ENCODE data around the gene ZNF37A. TPM values are rescaled to one million over a fixed set of nuclear protein-coding genes. Genes with fewer than 3 reads are reported as not detected.

ZNF37A gene
- total and polyA plus RNA-seq, 4 donors: 3.5 to 11.5 (median 4.4) TPM

GRCh38 chr10:38045129-38045528, 49.0 kb upstream of the ZNF37A start:
- Histone ChIP-seq H3K36me3 (ENCODE audit: control insufficient read depth in 4 of 4, insufficient read depth in 3 of 4, low read depth in 1 of 4, low read length in 3 of 4) (peaks cover 0 to 45% (median 33%) of the 10 kb centered on the region in 4 donors), H3K4me1 (ENCODE audit: control insufficient read depth in 4 of 4, insufficient read depth in 4 of 4, low read length in 3 of 4) (no peaks in the 10 kb centered on the region), H3K27me3 (ENCODE audit: control insufficient read depth in 4 of 4, insufficient read depth in 4 of 4, low read length in 3 of 4) (no peaks in the 10 kb centered on the region), H3K4me3 (ENCODE audit: low read depth in 1 of 3, low read length in 3 of 3) (peak overlapping the region in 1 of 3 donors; percentile 11), H3K9ac (ENCODE audit: low read depth in 1 of 2, low read length in 2 of 2) (no peak overlapping the region), H3K9me3 (ENCODE audit: control insufficient read depth in 4 of 4, low read length in 3 of 4) (peaks cover 0 to 4% (median 1%) of the 10 kb centered on the region in 4 donors), H3K27ac (ENCODE audit: low read depth in 1 of 2, low read length in 2 of 2) (no peak overlapping the region)
- TF ChIP-seq HNF4G (IDR thresholded peaks at IDR 0.05): no peak
- no peak for TF ChIP-seq ATF3 (IDR thresholded peaks at IDR 0.05)
- TF ChIP-seq NR2F2 (IDR thresholded peaks at IDR 0.05): no peak
- TF ChIP-seq ZBTB33 (IDR thresholded peaks at IDR 0.05): no peak
- TF ChIP-seq MAX (IDR thresholded peaks at IDR 0.05): no peak
- TF ChIP-seq SP1 (IDR thresholded peaks at IDR 0.05): no peak
- TF ChIP-seq RAD21 (IDR thresholded peaks at IDR 0.05): no peak
- no peak for TF ChIP-seq HNF4A (conservative IDR thresholded peaks at IDR 0.05)
- no peak for TF ChIP-seq CTCF (IDR thresholded peaks at IDR 0.05; ENCODE audit: low read depth, low read length, missing input control)
- no peak for TF ChIP-seq FOXA2 (IDR thresholded peaks at IDR 0.05)
- TF ChIP-seq TAF1 (conservative IDR thresholded peaks at IDR 0.05): no peak
- no peak for TF ChIP-seq YY1 (IDR thresholded peaks at IDR 0.05)
- WGBS: 50% methylated on average over 2 of the region's 2 CpGs
- DNase-seq (ENCODE audit: low spot score): no peak

GRCh38 chr10:38047666-38048065, 46.5 kb upstream of the ZNF37A start:
- no peak for DNase-seq (ENCODE audit: low spot score)
- Histone ChIP-seq H3K36me3 (ENCODE audit: control insufficient read depth in 4 of 4, insufficient read depth in 3 of 4, low read depth in 1 of 4, low read length in 3 of 4) (peaks cover 0 to 49% (median 40%) of the 10 kb centered on the region in 4 donors), H3K27me3 (ENCODE audit: control insufficient read depth in 4 of 4, insufficient read depth in 4 of 4, low read length in 3 of 4) (no peaks in the 10 kb centered on the region), H3K9me3 (ENCODE audit: control insufficient read depth in 4 of 4, low read length in 3 of 4) (peaks cover 3 to 10% (median 7%) of the 10 kb centered on the region in 4 donors), H3K27ac (ENCODE audit: low read depth in 1 of 2, low read length in 2 of 2) (no peak overlapping the region), H3K9ac (ENCODE audit: low read depth in 1 of 2, low read length in 2 of 2) (no peak overlapping the region), H3K4me1 (ENCODE audit: control insufficient read depth in 4 of 4, insufficient read depth in 4 of 4, low read length in 3 of 4) (no peaks in the 10 kb centered on the region), H3K4me3 (ENCODE audit: low read depth in 1 of 3, low read length in 3 of 3) (no peak overlapping the region)
- WGBS: 95% methylated on average over 1 of the region's 1 CpG
- TF ChIP-seq JUND (IDR thresholded peaks at IDR 0.05): no peak
- no peak for TF ChIP-seq RAD21 (IDR thresholded peaks at IDR 0.05)
- no peak for TF ChIP-seq FOXA1 (IDR thresholded peaks at IDR 0.05)
- no peak for TF ChIP-seq MAX (IDR thresholded peaks at IDR 0.05)
- TF ChIP-seq EGR1 (IDR thresholded peaks at IDR 0.05; ENCODE audit: low read depth in 2 of 2): no peak
- no peak for TF ChIP-seq TAF1 (conservative IDR thresholded peaks at IDR 0.05)
- no peak for TF ChIP-seq HNF4A (conservative IDR thresholded peaks at IDR 0.05)
- TF ChIP-seq ZBTB33 (IDR thresholded peaks at IDR 0.05): no peak
- TF ChIP-seq ATF3 (IDR thresholded peaks at IDR 0.05): no peak

All from liver (tissue), 9 donors.